Activated T-cell treated with anti-CD3 and anti-CD28 coated beads, Interleukin-2, amount 50 U/mL, for 24 hours (primary cell): Measurements from ENCODE around the gene SCAF8.

ENCODE experiments used
- DNase-seq: peaks from one replicate; pipeline ENCODE4 v3.0.0-alpha.2; 2020
- H3K27ac Mint-ChIP-seq: 2 replicates; pipeline ENCODE4 v1.8.0; 2020; ENCODE audit warnings: mild to moderate bottlenecking, mixed read lengths
- H3K27me3 Mint-ChIP-seq: 2 replicates; pipeline ENCODE4 v1.8.0; 2020; ENCODE audit warnings: mixed read lengths
- H3K36me3 Mint-ChIP-seq: 2 replicates; pipeline ENCODE4 v1.8.0; 2020; ENCODE audit warnings: low read depth, mixed read lengths
- H3K4me1 Mint-ChIP-seq: 2 replicates; pipeline ENCODE4 v1.8.0; 2020; ENCODE audit warnings: low read depth, mixed read lengths
- H3K4me3 Mint-ChIP-seq: 2 replicates; pipeline ENCODE4 v1.8.0; 2020; ENCODE audit warnings: mild to moderate bottlenecking, moderate library complexity, mixed read lengths
- H3K9me3 Mint-ChIP-seq: 2 replicates; pipeline ENCODE4 v1.8.0; 2020; ENCODE audit warnings: mixed read lengths

SCAF8 gene

GRCh38 chr6:154821638-154822037 is 88.4 kb downstream of the SCAF8 start:
- peaks cover 80% of the 10 kb centered on the region for H3K36me3 Mint-ChIP-seq
- no peaks in the 10 kb centered on the region for H3K9me3 Mint-ChIP-seq
- peaks cover 12% of the 10 kb centered on the region for H3K4me1 Mint-ChIP-seq

DNA sequence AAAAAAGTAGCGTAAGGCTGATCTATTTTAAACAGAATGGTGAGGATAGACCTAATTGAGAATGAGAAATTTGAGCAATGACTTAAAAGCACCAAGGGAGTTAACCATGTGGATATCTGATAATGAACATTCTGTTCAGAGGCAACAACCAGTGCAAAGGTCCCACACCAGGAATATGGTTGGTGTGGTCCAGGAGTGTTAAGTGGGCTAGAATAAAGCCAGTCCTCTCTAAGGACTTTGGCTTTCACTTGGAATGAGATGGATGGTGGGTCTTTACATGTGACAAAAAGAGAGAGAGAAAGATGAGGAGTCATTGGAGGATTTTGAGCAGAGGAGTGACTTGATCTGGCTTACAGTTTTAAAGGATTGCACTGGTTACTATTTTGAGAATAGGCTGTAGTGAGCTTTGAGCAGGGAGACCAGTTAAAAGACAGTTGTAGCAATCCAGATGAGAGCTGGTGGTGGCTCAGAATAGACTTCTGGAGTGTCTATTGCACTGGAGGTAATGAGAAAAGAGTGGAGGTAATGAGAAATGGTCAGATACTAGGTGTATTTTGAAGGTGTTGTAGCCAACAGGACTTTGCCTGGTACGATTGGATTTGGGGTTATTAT is 89.8 kb downstream of the SCAF8 start:
- DNase-seq = no peak
- Mint-ChIP-seq H3K4me1 (peaks cover 17% of the 10 kb centered on the region), H3K27me3 (no peaks in the 10 kb centered on the region), H3K36me3 (peaks cover 78% of the 10 kb centered on the region), H3K27ac (no peak overlapping the region), H3K4me3 (no peak overlapping the region), H3K9me3 (no peaks in the 10 kb centered on the region)

More at GRCh38 chr6:154821638-154822037, 88.4 kb downstream of the SCAF8 start:
- no peak overlapping the region for H3K4me3 Mint-ChIP-seq
- no peaks in the 10 kb centered on the region for H3K27me3 Mint-ChIP-seq
- DNase-seq = no peak
- peak overlapping the region; percentile 3 for H3K27ac Mint-ChIP-seq

DNA sequence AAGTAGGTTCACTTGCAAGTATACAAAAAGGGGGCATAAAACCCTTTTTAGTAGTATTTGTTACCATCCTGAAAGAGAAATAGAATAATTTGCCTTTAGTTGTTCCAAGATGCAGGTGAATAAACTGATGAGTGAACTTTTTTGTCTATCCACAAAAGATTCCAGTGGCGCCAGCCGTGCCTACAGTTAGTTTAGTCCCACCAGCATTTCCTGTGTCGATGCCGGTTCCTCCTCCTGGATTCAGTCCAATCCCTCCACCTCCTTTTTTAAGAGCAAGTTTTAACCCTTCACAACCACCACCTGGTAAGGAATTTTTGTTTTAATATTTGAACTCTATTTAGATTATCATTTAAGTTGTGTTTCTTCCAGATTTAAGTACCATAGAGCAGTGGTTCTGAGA is 90.9 kb downstream of the SCAF8 start:
- peaks cover 17% of the 10 kb centered on the region for H3K4me1 Mint-ChIP-seq
- no peaks in the 10 kb centered on the region for H3K27me3 Mint-ChIP-seq
- H3K9me3 Mint-ChIP-seq = no peaks in the 10 kb centered on the region
- no peak overlapping the region for H3K4me3 Mint-ChIP-seq
- H3K27ac Mint-ChIP-seq = peak overlapping the region; percentile 32
- no peak for DNase-seq
- peaks cover 78% of the 10 kb centered on the region for H3K36me3 Mint-ChIP-seq

DNA sequence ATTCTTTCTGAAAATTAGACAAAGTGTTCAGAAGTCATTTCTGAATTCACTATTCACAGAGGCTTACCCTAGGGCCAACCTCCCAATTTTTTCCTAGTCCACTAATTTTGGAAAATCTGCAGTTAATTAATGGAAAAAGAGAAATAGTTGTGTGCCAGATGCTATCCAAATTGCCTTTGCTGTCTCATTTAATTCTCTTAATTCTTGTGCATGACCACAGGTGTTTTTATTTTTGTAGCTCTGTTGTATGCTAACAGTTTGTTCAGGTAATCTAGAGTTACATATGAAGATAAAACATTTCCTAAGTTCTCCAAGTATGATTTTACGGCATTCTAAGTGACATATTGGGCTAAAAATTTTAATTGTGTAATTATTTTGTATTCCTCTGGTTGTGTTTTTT is 96.8 kb downstream of the SCAF8 start:
- no peak for DNase-seq
- Mint-ChIP-seq H3K27me3 (no peaks in the 10 kb centered on the region), H3K4me3 (no peak overlapping the region), H3K36me3 (peaks cover 78% of the 10 kb centered on the region), H3K9me3 (no peaks in the 10 kb centered on the region), H3K4me1 (peaks cover 25% of the 10 kb centered on the region), H3K27ac (no peak overlapping the region)

DNA sequence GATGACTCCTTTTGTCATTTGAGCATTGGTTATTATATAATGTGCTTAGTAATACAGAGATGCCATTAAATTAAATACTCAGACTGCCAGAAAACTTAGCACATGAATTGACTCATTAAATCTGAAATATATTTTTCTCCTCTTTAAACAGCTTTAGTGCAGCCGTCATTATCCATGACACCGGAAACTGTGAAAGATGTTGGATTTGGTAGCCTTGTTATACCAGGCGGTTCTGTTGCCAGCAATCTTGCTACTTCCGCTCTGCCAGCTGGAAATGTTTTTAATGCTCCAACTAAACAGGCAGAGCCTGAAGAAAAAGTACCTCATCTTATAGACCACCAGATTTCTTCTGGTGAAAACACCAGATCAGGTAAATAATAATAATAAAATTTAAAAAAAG is 97.6 kb downstream of the SCAF8 start:
- Mint-ChIP-seq H3K27ac (no peak overlapping the region), H3K4me1 (peaks cover 30% of the 10 kb centered on the region)
- no peak for DNase-seq

DNA sequence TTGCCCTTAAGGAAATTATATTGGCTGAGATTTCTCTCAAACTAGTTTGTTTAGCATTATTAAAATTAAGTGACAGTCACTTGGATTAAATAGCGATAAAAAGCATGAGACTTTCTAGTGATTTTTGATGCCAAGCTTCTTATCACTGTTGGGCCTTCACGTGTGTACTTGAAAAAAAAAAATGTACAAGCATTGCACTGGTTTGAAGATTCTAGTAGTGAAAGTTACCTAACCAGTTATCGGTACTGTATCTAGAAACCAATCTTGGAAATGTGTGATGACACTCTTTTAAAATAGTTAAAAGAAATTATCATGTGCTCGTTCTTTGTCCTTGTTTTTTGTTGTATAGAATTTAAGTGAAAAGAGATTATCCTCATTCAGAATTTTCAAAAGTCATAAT is 102.1 kb downstream of the SCAF8 start:
- no peaks in the 10 kb centered on the region for H3K27me3 Mint-ChIP-seq
- peaks cover 36% of the 10 kb centered on the region for H3K4me1 Mint-ChIP-seq
- DNase-seq = no peak
- H3K27ac Mint-ChIP-seq = peak overlapping the region; percentile 7
- peaks cover 66% of the 10 kb centered on the region for H3K36me3 Mint-ChIP-seq
- no peak overlapping the region for H3K4me3 Mint-ChIP-seq
- no peaks in the 10 kb centered on the region for H3K9me3 Mint-ChIP-seq

More for the DNA sequence above, 97.6 kb downstream of the SCAF8 start:
- Mint-ChIP-seq H3K4me3 (no peak overlapping the region), H3K9me3 (no peaks in the 10 kb centered on the region), H3K36me3 (peaks cover 79% of the 10 kb centered on the region), H3K27me3 (no peaks in the 10 kb centered on the region)

GRCh38 chr6:154839546-154839945 is 106.3 kb downstream of the SCAF8 start:
- H3K27ac Mint-ChIP-seq = no peak overlapping the region
- H3K27me3 Mint-ChIP-seq = no peaks in the 10 kb centered on the region
- H3K4me3 Mint-ChIP-seq = no peak overlapping the region
- H3K9me3 Mint-ChIP-seq = no peaks in the 10 kb centered on the region
- no peak for DNase-seq
- H3K4me1 Mint-ChIP-seq = peaks cover 29% of the 10 kb centered on the region
- H3K36me3 Mint-ChIP-seq = peaks cover 49% of the 10 kb centered on the region

DNA sequence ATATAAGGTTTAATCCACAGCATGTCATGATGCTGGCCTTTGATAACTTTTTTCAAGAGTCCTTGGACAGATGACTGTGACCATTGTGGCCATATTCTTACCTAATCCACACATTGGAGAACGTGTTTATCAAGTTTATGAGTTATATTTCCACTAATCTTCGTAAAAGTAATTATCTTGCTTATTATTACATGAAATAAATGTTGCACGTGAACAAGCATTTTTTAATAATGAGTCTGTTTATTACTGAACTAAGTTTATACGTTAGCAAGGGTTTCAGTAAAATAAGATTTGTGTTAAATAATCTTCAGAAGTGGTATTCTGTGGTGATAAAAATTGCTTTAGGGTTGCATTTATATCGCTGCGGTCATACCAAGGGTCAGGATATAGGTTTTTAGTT is 107.1 kb downstream of the SCAF8 start:
- no peak for DNase-seq
- Mint-ChIP-seq H3K4me3 (no peak overlapping the region), H3K36me3 (peaks cover 49% of the 10 kb centered on the region)

GRCh38 chr6:154841109-154841508 is 107.9 kb downstream of the SCAF8 start:
- H3K4me1 Mint-ChIP-seq = peaks cover 30% of the 10 kb centered on the region
- no peak overlapping the region for H3K27ac Mint-ChIP-seq
- no peak overlapping the region for H3K4me3 Mint-ChIP-seq
- H3K9me3 Mint-ChIP-seq = no peaks in the 10 kb centered on the region
- H3K27me3 Mint-ChIP-seq = no peaks in the 10 kb centered on the region
- DNase-seq = no peak
- H3K36me3 Mint-ChIP-seq = peaks cover 48% of the 10 kb centered on the region

More for the DNA sequence above, 107.1 kb downstream of the SCAF8 start:
- H3K9me3 Mint-ChIP-seq = no peaks in the 10 kb centered on the region
- peaks cover 28% of the 10 kb centered on the region for H3K4me1 Mint-ChIP-seq
- no peaks in the 10 kb centered on the region for H3K27me3 Mint-ChIP-seq
- no peak overlapping the region for H3K27ac Mint-ChIP-seq

GRCh38 chr6:154842833-154843232 is 109.6 kb downstream of the SCAF8 start:
- no peak overlapping the region for H3K27ac Mint-ChIP-seq
- no peak overlapping the region for H3K4me3 Mint-ChIP-seq
- DNase-seq = no peak
- peaks cover 48% of the 10 kb centered on the region for H3K36me3 Mint-ChIP-seq
- peaks cover 38% of the 10 kb centered on the region for H3K4me1 Mint-ChIP-seq
- H3K9me3 Mint-ChIP-seq = no peaks in the 10 kb centered on the region
- H3K27me3 Mint-ChIP-seq = no peaks in the 10 kb centered on the region

GRCh38 chr6:154847318-154847717 is 114.1 kb downstream of the SCAF8 start:
- DNase-seq = no peak
- Mint-ChIP-seq H3K4me1 (peaks cover 37% of the 10 kb centered on the region), H3K36me3 (peaks cover 53% of the 10 kb centered on the region), H3K9me3 (no peaks in the 10 kb centered on the region), H3K4me3 (no peak overlapping the region), H3K27ac (no peak overlapping the region), H3K27me3 (no peaks in the 10 kb centered on the region)

DNA sequence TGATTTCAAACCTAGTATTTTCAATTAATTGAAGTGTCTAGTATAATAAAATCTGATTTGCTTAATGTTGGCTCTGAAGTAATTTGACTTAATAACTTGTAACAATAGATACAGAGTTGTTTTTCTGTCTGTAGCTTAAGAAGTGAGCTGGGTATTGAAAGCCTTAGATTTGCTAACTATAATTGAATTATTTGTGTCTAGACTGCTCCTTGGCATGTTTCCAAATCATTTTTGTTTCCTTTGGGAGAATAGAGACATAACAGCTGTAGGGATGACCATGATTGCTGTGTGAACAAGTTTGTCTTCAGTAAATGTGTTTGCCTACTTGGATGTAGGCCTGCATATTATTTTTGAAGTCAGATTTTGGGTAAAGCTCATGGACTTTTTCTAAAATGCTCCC is 115.4 kb downstream of the SCAF8 start:
- Mint-ChIP-seq H3K27me3 (no peaks in the 10 kb centered on the region), H3K4me3 (no peak overlapping the region), H3K27ac (no peak overlapping the region), H3K36me3 (peaks cover 56% of the 10 kb centered on the region), H3K4me1 (peaks cover 32% of the 10 kb centered on the region), H3K9me3 (no peaks in the 10 kb centered on the region)
- DNase-seq = no peak

DNA sequence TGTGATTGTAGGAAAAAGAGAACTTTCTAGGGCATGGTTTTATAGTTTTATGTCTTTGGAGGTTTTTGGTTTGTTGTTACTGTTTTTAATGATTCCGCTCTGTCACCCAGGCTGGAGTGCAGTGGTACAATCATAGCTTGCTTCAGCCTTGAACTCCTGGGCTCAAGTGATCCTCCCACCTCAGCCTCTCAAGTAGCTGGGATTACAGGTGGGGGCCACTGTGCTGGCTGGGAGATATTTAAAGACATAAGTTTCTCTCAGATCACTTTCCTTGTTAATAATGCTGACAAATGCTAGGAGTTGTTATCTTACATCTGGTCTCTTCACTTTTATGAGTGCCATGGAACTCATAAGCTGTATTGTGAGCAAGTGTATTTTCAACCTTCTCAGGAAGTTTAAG is 116.3 kb downstream of the SCAF8 start:
- no peaks in the 10 kb centered on the region for H3K9me3 Mint-ChIP-seq
- no peak for DNase-seq
- no peak overlapping the region for H3K4me3 Mint-ChIP-seq
- no peak overlapping the region for H3K27ac Mint-ChIP-seq
- peaks cover 58% of the 10 kb centered on the region for H3K36me3 Mint-ChIP-seq
- H3K4me1 Mint-ChIP-seq = peaks cover 32% of the 10 kb centered on the region
- H3K27me3 Mint-ChIP-seq = no peaks in the 10 kb centered on the region

DNA sequence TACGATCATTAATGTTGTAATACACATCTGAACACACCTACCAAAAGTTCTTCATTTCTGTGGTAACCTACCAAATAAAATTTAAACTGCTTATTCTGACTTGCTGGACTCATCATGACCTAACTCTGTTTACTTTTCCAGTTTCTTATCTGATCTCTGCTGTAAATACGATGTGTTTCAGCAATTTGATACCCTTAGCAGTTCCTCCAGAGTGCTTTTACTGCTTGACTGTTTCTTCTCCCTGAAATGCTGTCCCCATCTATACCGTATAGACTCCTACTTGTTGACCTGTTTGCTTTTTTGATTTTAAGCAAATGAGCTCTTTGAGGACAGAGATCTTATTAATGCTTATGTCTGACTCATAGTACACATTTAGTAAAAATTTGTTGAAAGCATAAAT is 119.5 kb downstream of the SCAF8 start:
- Mint-ChIP-seq H3K27ac (no peak overlapping the region), H3K9me3 (no peaks in the 10 kb centered on the region), H3K36me3 (peaks cover 54% of the 10 kb centered on the region), H3K4me3 (no peak overlapping the region), H3K4me1 (peaks cover 17% of the 10 kb centered on the region), H3K27me3 (no peaks in the 10 kb centered on the region)
- no peak for DNase-seq

- DNase-seq = no peak
- H3K27me3 Mint-ChIP-seq = no peaks in the 10 kb centered on the region
- no peaks in the 10 kb centered on the region for H3K9me3 Mint-ChIP-seq
- H3K27ac Mint-ChIP-seq = no peak overlapping the region
- H3K4me1 Mint-ChIP-seq = peaks cover 5% of the 10 kb centered on the region
- peaks cover 44% of the 10 kb centered on the region for H3K36me3 Mint-ChIP-seq
- no peak overlapping the region for H3K4me3 Mint-ChIP-seq
Observed at GRCh38 chr6:154857529-154857928, 124.3 kb downstream of the SCAF8 start.

DNA sequence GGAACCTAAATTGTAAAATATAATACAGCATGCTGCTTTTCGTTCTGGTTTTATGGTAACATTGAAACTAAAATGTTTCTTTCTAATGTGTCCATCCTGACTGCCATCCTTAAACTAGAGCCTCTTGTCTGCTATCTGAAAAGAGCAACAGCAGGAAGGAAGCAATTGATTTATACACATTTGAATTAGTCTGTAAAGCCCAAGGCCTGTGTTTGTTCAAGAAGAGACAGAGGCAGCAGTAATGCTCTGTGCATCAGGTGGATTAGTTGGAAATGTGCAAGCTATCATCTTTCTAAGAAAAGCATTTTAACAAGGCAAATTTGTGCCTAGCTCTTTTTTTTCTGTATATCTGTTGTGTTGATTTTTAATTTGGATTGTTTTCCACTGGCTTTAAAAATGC is 128.6 kb downstream of the SCAF8 start:
- DNase-seq = no peak
- no peaks in the 10 kb centered on the region for H3K9me3 Mint-ChIP-seq
- H3K36me3 Mint-ChIP-seq = peaks cover 34% of the 10 kb centered on the region
- no peaks in the 10 kb centered on the region for H3K27me3 Mint-ChIP-seq
- no peak overlapping the region for H3K27ac Mint-ChIP-seq
- peaks cover 7% of the 10 kb centered on the region for H3K4me1 Mint-ChIP-seq
- no peak overlapping the region for H3K4me3 Mint-ChIP-seq
